Tibial artery (tissue), 4 donors: ENCODE results near the gene MAPK1.
"Not testable (repeated sequence)": the region's sequence is repeated elsewhere in the genome, so short reads cannot be mapped to it uniquely, and the experiment has no call there.

Experiments
- DNase-seq, 2 donors: peaks; one replicate each; pipeline ENCODE4 v3.0.0-alpha.2; 2019
- H3K27ac ChIP-seq, 2 donors: fragments of 200-600 bp; sonication (generic) in 1 of 2; 1 replicate in 1 of 2; 2 replicates in 1 of 2; pipeline ENCODE4 v1.5.1; 2018 to 2019; ENCODE audit warnings: mild to moderate bottlenecking in 1 of 2
- H3K27me3 ChIP-seq, 2 donors: fragments of 200-600 bp; sonication (generic) in 1 of 2; one replicate each; pipeline versions ENCODE4 v1.5.1 to v1.6.0; 2016 to 2019
- H3K36me3 ChIP-seq, 3 donors: fragments of 200-600 bp; sonication (generic) in 2 of 3; one replicate each; pipeline ENCODE4 v1.5.1; 2016 to 2019; ENCODE audit warnings: mild to moderate bottlenecking in 2 of 3
- H3K4me1 ChIP-seq, 4 donors: fragments of 200-600 bp; sonication (generic) in 2 of 4; 1 replicate in 3 of 4; 2 replicates in 1 of 4; pipeline ENCODE4 v1.5.1; 2016 to 2019
- H3K4me3 ChIP-seq, 2 donors: fragments of 200-600 bp; sonication (generic) in 1 of 2; 1 replicate in 1 of 2; 2 replicates in 1 of 2; pipeline ENCODE4 v1.5.1; 2018 to 2019; ENCODE audit warnings: mild to moderate bottlenecking in 2 of 2
- H3K9me3 ChIP-seq, 3 donors: fragments of 200-600 bp; sonication (generic) in 1 of 3; one replicate each; pipeline ENCODE4 v1.5.1; 2016 to 2019
- CTCF ChIP-seq, 2 experiments: fragments of 200-600 bp in 1 of 2; fragments of 450-650 bp in 1 of 2; IDR thresholded peaks; one replicate each; pipeline ENCODE4 v1.5.1; 2017 to 2019; ENCODE audit warnings: antibody characterized with exemption in 2 of 2, mild to moderate bottlenecking in 1 of 2, moderate library complexity in 1 of 2
- intact Hi-C: fragments of 100-400 bp; cut with DNase I; formaldehyde crosslinking; loops from one replicate; pipeline ENCODE4 v1.15.0; 2023; ENCODE audit warnings: low total_unique reads

The MAPK1 gene

GRCh38 chr22:21907638-21908522 lies 40.4 kb upstream of the MAPK1 start:
- intact Hi-C loops = no loop called here
- peaks cover 0 to 10% (median 0%) of the 10 kb centered on the region in 3 donors for H3K36me3 ChIP-seq
- no peak overlapping the region for H3K4me3 ChIP-seq
- no peaks in the 10 kb centered on the region for H3K9me3 ChIP-seq
- no peak overlapping the region for H3K27ac ChIP-seq
- H3K4me1 ChIP-seq = no peaks in the 10 kb centered on the region
- DNase-seq = no peak
- no peak for TF ChIP-seq CTCF (IDR thresholded peaks at IDR 0.05)
- H3K27me3 ChIP-seq = no peaks in the 10 kb centered on the region

GRCh38 chr22:21905234-21905633 lies 37.8 kb upstream of the MAPK1 start:
- H3K9me3 ChIP-seq, H3K27me3 ChIP-seq, H3K36me3 ChIP-seq, H3K27ac ChIP-seq, DNase-seq, intact Hi-C loops, H3K4me3 ChIP-seq, H3K4me1 ChIP-seq: not testable (repeated sequence)

- no peak for DNase-seq
- Histone ChIP-seq H3K4me1 (no peaks in the 10 kb centered on the region), H3K27me3 (no peaks in the 10 kb centered on the region), H3K27ac (no peak overlapping the region), H3K4me3 (no peak overlapping the region), H3K9me3 (no peaks in the 10 kb centered on the region), H3K36me3 (peaks cover 0 to 10% (median 0%) of the 10 kb centered on the region in 3 donors)
- intact Hi-C loops = no loop called here
- TF ChIP-seq CTCF (IDR thresholded peaks at IDR 0.05) = no peak
These were observed 36.9 kb upstream of the MAPK1 start for GRCh38 chr22:21904250-21904789.

GRCh38 chr22:21903283-21903682 lies 35.8 kb upstream of the MAPK1 start:
- Histone ChIP-seq H3K36me3 (peaks cover 0 to 10% (median 0%) of the 10 kb centered on the region in 3 donors), H3K27me3 (no peaks in the 10 kb centered on the region), H3K4me1 (no peaks in the 10 kb centered on the region), H3K4me3 (no peak overlapping the region), H3K9me3 (no peaks in the 10 kb centered on the region), H3K27ac (no peak overlapping the region)
- no peak for DNase-seq
- intact Hi-C loops = no loop called here
- no peak for TF ChIP-seq CTCF (IDR thresholded peaks at IDR 0.05)

GRCh38 chr22:21902296-21903087 lies 35.0 kb upstream of the MAPK1 start:
- no peaks in the 10 kb centered on the region for H3K9me3 ChIP-seq
- no peaks in the 10 kb centered on the region for H3K27me3 ChIP-seq
- intact Hi-C loops = no loop called here
- peaks cover 0 to 10% (median 0%) of the 10 kb centered on the region in 3 donors for H3K36me3 ChIP-seq
- TF ChIP-seq CTCF (IDR thresholded peaks at IDR 0.05) = no peak
- H3K27ac ChIP-seq = no peak overlapping the region
- H3K4me3 ChIP-seq = no peak overlapping the region
- H3K4me1 ChIP-seq = no peaks in the 10 kb centered on the region
- DNase-seq = no peak
